Measurements from ENCODE around the gene MRPL58.
"Not testable (repeated sequence)": the region's sequence is repeated elsewhere in the genome, so short reads cannot be mapped to it uniquely, and the experiment has no call there.

The MRPL58 gene

GRCh38 chr17:75019710-75020109 is 7.2 kb downstream of the MRPL58 start:
- DNase-seq = no peak

DNA sequence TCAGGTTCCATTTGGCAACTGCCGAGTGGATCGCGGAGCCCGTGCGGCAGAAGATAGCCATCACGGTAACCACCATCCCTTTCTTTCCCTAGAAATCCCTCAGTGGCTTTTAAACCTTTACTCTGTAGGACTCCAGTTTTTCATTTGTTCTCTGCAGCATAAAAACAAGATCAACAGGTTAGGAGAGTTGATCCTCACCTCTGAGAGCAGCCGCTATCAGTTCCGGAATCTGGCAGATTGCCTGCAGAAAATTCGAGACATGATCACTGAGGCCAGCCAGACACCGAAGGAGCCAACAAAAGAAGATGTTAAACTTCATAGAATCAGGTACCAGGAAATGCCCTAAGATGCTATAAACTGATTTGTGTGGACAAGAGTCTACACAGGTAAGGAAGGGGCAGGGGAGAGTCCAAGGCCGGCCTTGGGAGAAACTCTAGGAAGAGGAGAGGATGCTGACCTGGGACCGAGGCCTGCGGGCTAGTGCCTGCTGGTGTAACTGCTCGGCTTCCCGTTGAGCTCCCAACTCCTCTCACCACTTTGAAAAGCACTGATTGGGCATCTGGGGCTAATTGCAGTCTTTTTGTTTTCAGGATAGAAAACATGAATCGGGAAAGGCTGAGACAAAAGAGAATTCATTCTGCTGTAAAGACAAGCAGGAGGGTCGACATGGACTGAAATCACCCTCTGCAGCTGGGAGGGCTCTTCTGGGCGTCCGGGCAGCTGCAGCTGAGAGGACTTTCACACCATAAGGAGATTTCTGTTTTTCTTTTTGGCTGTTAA is 8.1 kb downstream of the MRPL58 start:
- no peak for DNase-seq

DNA sequence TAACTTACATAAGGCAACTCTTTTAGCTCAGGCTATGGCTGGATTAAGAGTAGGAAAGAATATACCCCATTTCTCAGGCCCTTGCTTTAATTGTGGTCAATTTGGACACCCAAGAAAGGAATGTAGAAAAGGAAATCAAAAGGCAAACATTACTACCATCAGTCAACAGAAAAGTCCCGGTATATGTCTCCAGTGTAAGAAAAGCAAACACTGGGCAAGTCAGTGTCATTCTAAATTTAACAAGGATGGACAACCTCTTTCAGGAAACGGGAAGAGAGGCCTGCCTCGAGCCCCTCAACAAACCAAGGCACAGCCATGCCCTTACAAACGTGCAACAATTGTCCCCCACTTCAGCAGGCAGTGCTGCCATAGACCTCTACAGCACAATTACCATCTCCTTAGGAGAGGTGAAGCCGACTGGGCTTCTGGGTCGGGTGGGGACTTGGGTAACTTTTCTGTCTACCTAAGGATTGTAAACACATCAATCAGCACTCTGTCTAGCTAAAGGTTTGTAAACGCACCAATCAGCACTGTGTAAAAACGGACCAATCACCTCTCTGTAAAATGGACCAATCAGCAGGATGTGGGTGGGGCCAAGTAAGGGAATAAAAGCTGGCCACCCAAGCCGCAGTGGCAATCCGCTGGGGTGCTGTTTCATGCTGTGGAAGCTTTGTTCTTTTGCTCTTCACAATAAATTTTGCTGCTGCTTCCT is 12.4 kb downstream of the MRPL58 start:
- no peak for DNase-seq

GRCh38 chr17:75025398-75025734 is 12.9 kb downstream of the MRPL58 start:
- DNase-seq = not testable (repeated sequence)

DNA sequence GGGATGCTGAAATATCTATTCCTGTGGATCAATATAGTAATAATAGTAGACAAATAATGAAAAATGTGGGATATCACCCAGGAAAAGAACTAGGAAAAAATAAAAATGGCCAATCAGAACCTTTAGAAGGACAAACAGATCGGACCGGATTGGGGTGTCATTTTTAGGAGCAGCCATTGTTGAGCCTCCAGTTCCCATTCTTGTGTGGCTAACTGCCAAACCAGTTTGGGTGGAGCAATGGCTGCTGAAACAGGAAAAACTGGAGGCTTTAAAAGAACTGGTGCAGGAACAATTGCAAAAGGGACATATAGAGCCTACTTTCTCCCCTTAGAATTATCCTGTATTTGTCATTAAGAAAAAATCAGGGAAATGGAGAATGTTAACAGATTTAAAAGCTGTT is 14.2 kb downstream of the MRPL58 start:
- DNase-seq = not testable (repeated sequence)

- no peak for DNase-seq
These were observed 17.7 kb downstream of the MRPL58 start for GRCh38 chr17:75030161-75030560.

GRCh38 chr17:75031972-75032719 is 19.7 kb downstream of the MRPL58 start:
- DNase-seq = peak; percentile 71

GRCh38 chr17:75032720-75033280 is 20.3 kb downstream of the MRPL58 start:
- DNase-seq = no peak

- DNase-seq = peak; percentile 58
These were observed 21.1 kb downstream of the MRPL58 start for GRCh38 chr17:75033346-75034235.

DNA sequence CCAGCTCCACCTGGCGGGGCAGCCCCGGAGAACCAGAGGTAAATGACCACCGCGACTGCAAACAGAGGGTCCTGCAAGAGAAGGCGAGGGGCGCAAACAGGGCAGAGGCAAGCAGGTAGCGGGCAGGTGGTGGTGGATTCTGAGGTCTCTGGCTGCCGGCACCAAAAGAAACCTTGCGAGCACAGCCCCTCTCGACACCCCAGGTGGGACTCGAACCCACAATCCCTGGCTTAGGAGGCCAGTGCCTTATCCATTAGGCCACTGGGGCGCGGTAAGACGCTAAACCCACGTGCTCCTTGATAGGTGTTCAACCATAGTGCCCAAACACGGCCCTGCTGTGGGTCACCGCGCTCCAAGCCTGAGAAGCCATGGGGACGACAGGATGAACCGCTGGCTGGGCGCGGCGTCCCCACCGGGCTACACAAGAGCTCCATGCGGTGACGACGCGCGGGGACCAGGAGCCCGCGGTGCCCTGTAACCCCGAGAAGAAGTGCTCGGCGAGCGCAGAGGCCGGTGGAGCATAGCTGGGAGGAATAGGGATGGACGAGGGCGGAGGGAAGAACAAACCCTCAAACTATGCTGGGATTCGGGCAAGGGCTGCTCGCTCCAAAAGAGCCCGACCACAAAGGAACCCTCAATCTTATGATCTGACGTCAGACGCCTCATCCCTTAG is 21.9 kb downstream of the MRPL58 start:
- DNase-seq = peak; percentile 40

DNA sequence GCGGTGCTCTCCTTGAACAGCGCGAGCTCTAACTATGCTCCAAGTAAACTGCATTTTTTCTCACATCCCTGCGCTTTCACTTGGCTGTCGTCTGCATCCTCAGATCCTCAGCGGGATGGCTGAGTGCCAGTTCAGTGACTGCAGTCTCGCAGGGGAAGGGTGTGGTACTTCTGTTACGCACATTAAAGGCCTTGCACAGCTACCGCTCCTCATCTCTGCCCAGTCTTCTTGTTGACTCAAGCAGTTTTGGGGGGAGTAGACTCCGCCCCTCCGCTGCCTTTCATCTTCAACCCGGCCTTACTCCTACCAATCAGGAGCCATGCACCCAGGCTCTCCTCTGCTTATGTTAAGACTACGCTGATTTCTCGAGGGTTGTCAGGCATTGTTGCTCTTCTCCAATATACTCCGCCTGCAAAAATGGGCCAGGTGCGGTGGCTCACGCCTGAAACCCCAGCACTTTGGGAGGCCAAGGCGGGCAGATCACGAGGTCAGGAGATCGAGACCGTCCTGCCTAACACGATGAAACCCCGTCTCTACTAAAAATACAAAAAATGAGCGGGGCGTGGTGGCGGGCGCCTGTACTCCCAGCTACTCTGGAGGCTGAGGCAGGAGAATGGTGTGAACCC is 24.3 kb downstream of the MRPL58 start:
- peak; percentile 52 for DNase-seq

- no peak for DNase-seq
These were observed 26.8 kb downstream of the MRPL58 start for GRCh38 chr17:75039238-75039637.

- DNase-seq = no peak
These were observed 29.3 kb downstream of the MRPL58 start for GRCh38 chr17:75041656-75042280.

GRCh38 chr17:75043789-75044188 is 31.3 kb downstream of the MRPL58 start:
- not testable (repeated sequence) for DNase-seq

GRCh38 chr17:75044716-75045115 is 32.2 kb downstream of the MRPL58 start:
- DNase-seq = no peak

DNA sequence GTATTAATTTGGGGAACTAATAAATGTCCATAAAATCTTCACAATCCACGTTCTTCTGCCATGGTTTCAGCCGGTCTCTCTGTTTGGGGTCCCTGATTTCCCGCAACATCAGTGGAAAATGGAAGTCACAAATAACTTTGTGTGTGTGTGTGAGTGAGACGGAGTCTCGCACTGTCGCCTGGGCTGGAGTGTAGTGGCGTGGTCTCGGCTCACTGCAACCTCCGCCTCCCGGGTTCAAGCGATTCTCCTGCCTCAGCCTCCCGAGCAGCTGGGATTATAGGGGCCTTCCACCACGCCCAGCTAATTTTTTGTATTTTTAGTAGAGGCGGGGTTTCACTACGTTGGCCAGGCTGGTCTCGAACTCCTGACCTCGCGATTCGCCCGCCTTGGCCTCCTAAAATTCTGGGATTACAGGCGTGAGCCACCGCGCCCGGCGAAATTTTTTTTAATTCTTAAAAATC is 33.5 kb downstream of the MRPL58 start:
- DNase-seq = not testable (repeated sequence)

- peak; percentile 86 for DNase-seq
These were observed 34.2 kb downstream of the MRPL58 start, which contains the start of the genes ATP5PD and KCTD2 for GRCh38 chr17:75046407-75047289. Gene ATP5PD (minus strand): TSS chr17:75046969. CDS start chr17:75042650, 4,319 bp downstream. Gene KCTD2 (plus strand): TSS chr17:75047225. CDS start chr17:75047251, 26 bp downstream.

- DNase-seq = no peak
These were observed 35.1 kb downstream of the MRPL58 start for GRCh38 chr17:75047398-75048098.

All from NCI-H187 treated with DMSO at 0.1 percent for 48 hours (cell line).